ENCODE data around the gene SMIM32.

DNA sequence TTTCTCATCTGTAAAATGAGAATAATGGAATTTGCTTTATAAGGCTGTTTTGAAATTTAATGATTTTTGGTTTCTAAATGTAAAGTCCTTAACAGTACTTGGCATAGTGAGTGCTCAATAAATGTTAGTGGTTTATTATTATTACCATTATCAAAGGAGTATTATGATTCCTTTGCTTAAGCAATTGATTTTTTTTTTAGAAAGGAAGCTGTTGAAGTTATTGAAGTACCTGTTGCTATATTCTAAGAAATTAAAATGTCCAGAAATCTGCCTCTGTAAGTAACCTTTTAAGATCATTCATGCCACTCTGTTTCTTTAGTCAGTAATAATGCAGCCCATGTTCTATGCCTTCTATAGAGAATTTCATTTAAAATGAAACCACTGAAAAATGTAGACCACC, 45.3 kb downstream of the SMIM32 start:
- TF ChIP-seq, protein P1, sequence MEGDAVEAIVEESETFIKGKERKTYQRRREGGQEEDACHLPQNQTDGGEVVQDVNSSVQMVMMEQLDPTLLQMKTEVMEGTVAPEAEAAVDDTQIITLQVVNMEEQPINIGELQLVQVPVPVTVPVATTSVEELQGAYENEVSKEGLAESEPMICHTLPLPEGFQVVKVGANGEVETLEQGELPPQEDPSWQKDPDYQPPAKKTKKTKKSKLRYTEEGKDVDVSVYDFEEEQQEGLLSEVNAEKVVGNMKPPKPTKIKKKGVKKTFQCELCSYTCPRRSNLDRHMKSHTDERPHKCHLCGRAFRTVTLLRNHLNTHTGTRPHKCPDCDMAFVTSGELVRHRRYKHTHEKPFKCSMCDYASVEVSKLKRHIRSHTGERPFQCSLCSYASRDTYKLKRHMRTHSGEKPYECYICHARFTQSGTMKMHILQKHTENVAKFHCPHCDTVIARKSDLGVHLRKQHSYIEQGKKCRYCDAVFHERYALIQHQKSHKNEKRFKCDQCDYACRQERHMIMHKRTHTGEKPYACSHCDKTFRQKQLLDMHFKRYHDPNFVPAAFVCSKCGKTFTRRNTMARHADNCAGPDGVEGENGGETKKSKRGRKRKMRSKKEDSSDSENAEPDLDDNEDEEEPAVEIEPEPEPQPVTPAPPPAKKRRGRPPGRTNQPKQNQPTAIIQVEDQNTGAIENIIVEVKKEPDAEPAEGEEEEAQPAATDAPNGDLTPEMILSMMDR (IDR thresholded peaks at IDR 0.05) = no peak
- TF ChIP-seq EP300 (IDR thresholded peaks at IDR 0.05; ENCODE audit: low read depth) (no peak), POLR2A (IDR thresholded peaks at IDR 0.05) (no peak), POLR2AphosphoS5 (IDR thresholded peaks at IDR 0.05) (no peak)
